SJSA1 (cell line): ENCODE measurements around the gene MTLN. TPM values are rescaled to one million over a fixed set of nuclear protein-coding genes. Genes with fewer than 3 reads are reported as not detected.

Source experiments
- DNase-seq, 2 experiments: peaks; one replicate each; pipeline ENCODE4 v3.0.0-alpha.2; 2015 to 2020; ENCODE audit warnings: low spot score in 2 of 2, low read depth in 1 of 2
- H3K27ac ChIP-seq: fragments of 250-450 bp; sonication (Bioruptor Pico); 2 replicates; pipeline ENCODE4 v1.5.1; 2020; ENCODE audit warnings: mild to moderate bottlenecking, moderate library complexity
- H3K27me3 ChIP-seq: fragments of 250-450 bp; sonication (Bioruptor Pico); replicated peaks from 2 replicates; pipeline ENCODE4 v1.5.1; 2020; ENCODE audit warnings: mild to moderate bottlenecking, moderate library complexity
- H3K36me3 ChIP-seq: fragments of 250-450 bp; sonication (Bioruptor Pico); 2 replicates; pipeline ENCODE4 v1.5.1; 2020; ENCODE audit warnings: mild to moderate bottlenecking
- H3K4me1 ChIP-seq: fragments of 250-450 bp; sonication (Bioruptor Pico); replicated peaks from 2 replicates; pipeline ENCODE4 v1.6.1; 2021; ENCODE audit warnings: mild to moderate bottlenecking
- H3K4me3 ChIP-seq: fragments of 250-450 bp; sonication (Bioruptor Pico); 2 replicates; pipeline ENCODE4 v1.5.1; 2020; ENCODE audit warnings: mild to moderate bottlenecking
- H3K9me3 ChIP-seq: fragments of 250-450 bp; sonication (Bioruptor Pico); replicated peaks from 2 replicates; pipeline ENCODE4 v1.5.1; 2020; ENCODE audit warnings: mild to moderate bottlenecking
- total RNA-seq: library from RNA; depleted of rRNA; stranded (reverse); fragments of >200 nt; shearing (Covaris generic); gene quantifications from 2 replicates; pipeline ENCODE4 v1.2.3, GENCODE V29; 2014; rRNA removed

Gene MTLN
- total RNA-seq, 1 experiment from 2014 or later, result 93.0 TPM

DNA sequence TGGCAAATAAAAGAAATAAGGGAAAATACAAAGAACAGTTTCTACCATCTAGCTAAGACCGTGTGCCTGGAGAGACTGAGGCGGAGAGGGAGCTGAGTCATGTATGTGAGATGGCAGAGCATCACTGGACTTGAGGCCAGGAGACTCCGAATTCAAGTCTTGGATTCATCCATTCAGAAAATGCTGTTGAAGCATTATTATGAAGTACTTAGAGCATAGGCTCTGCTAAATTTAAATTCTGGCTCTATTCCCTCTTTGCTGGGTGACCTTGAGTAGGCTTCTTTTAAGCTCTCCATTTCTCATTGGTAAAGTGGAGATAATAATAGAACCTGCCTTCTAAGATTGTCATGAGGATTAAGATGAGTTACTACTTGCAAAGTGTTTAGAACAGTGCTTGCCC is 42.2 kb downstream of the MTLN start:
- Histone ChIP-seq H3K27ac (no peak overlapping the region), H3K9me3 (no peaks in the 10 kb centered on the region), H3K27me3 (no peaks in the 10 kb centered on the region), H3K4me3 (no peak overlapping the region), H3K36me3 (no peaks in the 10 kb centered on the region), H3K4me1 (no peaks in the 10 kb centered on the region)
- DNase-seq, result no peak

DNA sequence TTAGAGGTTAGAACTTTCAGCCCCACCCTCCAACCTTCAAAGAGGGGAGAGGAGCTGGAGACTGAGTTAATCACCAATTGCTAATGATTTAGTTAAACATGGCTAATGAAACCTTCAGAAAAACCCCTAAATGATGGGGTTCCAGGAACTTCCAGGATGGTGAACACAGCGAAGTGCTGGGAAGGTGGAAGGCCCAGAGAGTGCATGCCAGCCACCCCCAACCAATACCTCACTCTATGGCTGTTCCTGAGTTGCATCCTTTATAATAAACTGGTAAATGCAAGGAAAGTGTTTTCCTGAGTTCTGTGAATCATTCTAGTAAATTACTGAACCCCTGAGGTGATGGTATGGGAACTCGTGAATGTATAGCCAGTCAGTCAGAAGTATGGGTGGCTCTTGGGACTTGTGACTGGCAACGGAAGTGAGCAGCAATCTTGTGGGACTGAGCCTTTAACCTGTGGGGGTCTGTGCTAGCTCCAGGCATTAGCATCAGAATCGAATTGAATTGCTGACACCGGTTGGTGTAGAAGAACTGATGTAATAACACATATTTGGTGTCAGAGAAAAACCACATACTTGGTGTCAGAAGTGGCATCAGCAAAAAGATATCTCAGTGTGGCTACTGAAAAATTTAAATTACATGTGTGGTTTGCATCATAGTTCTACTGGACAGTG is 44.9 kb downstream of the MTLN start:
- Histone ChIP-seq H3K4me1 (no peaks in the 10 kb centered on the region), H3K36me3 (no peaks in the 10 kb centered on the region), H3K27me3 (no peaks in the 10 kb centered on the region), H3K9me3 (no peaks in the 10 kb centered on the region), H3K27ac (no peak overlapping the region), H3K4me3 (no peak overlapping the region)
- DNase-seq, result no peak

GRCh38 chr2:110166266-110166665 is 46.1 kb downstream of the MTLN start:
- Histone ChIP-seq H3K27ac (no peak overlapping the region), H3K4me3 (no peak overlapping the region), H3K4me1 (no peaks in the 10 kb centered on the region), H3K36me3 (no peaks in the 10 kb centered on the region), H3K9me3 (no peaks in the 10 kb centered on the region), H3K27me3 (no peaks in the 10 kb centered on the region)
- DNase-seq, result no peak

Other genes with a start within 250 kb of the MTLN start
- gene MALL, start 96.7 kb downstream of the MTLN start, total RNA-seq, result not detected in 2 replicates
- 0.25 and 6.8 TPM in 2 replicates for gene NPHP1, start 7.5 kb downstream of the MTLN start, total RNA-seq